Thyroid gland (tissue), 4 donors: ENCODE results near the gene TMEM19. TPM values are rescaled to one million over a fixed set of nuclear protein-coding genes. Genes with fewer than 3 reads are reported as not detected.
"Not testable (repeated sequence)": the region's sequence is repeated elsewhere in the genome, so short reads cannot be mapped to it uniquely, and the experiment has no call there.

Source experiments
- DNase-seq, 2 donors: peaks; one replicate each; pipeline ENCODE4 v3.0.0-alpha.2; 2019
- H3K27ac ChIP-seq, 3 donors: fragments of 200-600 bp; sonication (generic); 1 replicate in 2 of 3; 2 replicates in 1 of 3; pipeline ENCODE4 v1.5.1; 2016 to 2019; ENCODE audit warnings: mild to moderate bottlenecking in 1 of 3, moderate library complexity in 1 of 3
- H3K27me3 ChIP-seq: fragments of 200-600 bp; sonication (generic); one replicate; pipeline ENCODE4 v1.5.1; 2019
- H3K36me3 ChIP-seq, 2 donors: fragments of 200-600 bp; sonication (generic); one replicate each; pipeline ENCODE4 v1.5.1; 2016 to 2019
- H3K4me1 ChIP-seq, 2 donors: fragments of 200-600 bp; sonication (generic); one replicate each; pipeline ENCODE4 v1.5.1; 2017 to 2019
- H3K4me3 ChIP-seq, 3 donors: fragments of 200-600 bp; sonication (generic); replicated peaks in 1 of 3; 1 replicate in 2 of 3; 2 replicates in 1 of 3; pipeline ENCODE4 v1.5.1; 2016; ENCODE audit warnings: mild to moderate bottlenecking in 1 of 3
- H3K9me3 ChIP-seq: fragments of 200-600 bp; sonication (generic); one replicate; pipeline ENCODE4 v1.5.1; 2017
- CTCF ChIP-seq, 6 experiments: fragments of 200-600 bp in 3 of 6; fragments of 450-650 bp in 3 of 6; sonication (generic) in 3 of 6; IDR thresholded peaks; one replicate each; pipeline ENCODE4 v1.5.1; 2016 to 2019; ENCODE audit warnings: antibody characterized with exemption in 6 of 6, mild to moderate bottlenecking in 2 of 6, inconsistent platforms in 1 of 6, moderate library complexity in 1 of 6
- POLR2A ChIP-seq, 2 donors: fragments of 450-650 bp; IDR thresholded peaks; one replicate each; pipeline ENCODE4 v1.6.1; 2017; ENCODE audit warnings: antibody characterized with exemption in 2 of 2, mild to moderate bottlenecking in 2 of 2, moderate library complexity in 1 of 2
- WGBS, 2 donors: methylation state at CpG; one replicate each; pipeline ENCODE4 v1.1.5; 2017; 5-methylcytosine and 5-hydroxymethylcytosine counted together
- intact Hi-C: fragments of 100-400 bp; cut with DNase I; formaldehyde crosslinking; loops from one replicate; pipeline ENCODE4 v1.15.1; 2023
- total RNA-seq, 4 donors: library from RNA; depleted of rRNA; stranded (reverse); fragments of >200 nt; gene quantifications; one replicate each; pipeline ENCODE4 v1.2.3, GENCODE V29; 2016

The TMEM19 gene
- total RNA-seq, 4 donors from 2014 or later = 29.3 to 50.0 (median 47.4) TPM

- WGBS, 2 donors = 33 to 37% methylated on average over 19 of the region's 19 CpGs
- intact Hi-C loops = no loop called here
Measured at GRCh38 chr12:71685312-71685906, 473 bp upstream of the TMEM19 start.

GRCh38 chr12:71686658-71687025, 760 bp downstream of the TMEM19 start:
- TF ChIP-seq POLR2A (IDR thresholded peaks at IDR 0.05) (no peak), CTCF (IDR thresholded peaks at IDR 0.05) (no peak)
- no peak for DNase-seq
- Histone ChIP-seq H3K27ac (peak overlapping the region in 2 of 3 donors; percentile 78 to 87), H3K4me3 (peak overlapping the region; percentile 32 to 78 (median 44)), H3K4me1 (peaks cover 20 to 22% of the 10 kb centered on the region in 2 donors), H3K27me3 (no peaks in the 10 kb centered on the region), H3K36me3 (no peaks in the 10 kb centered on the region), H3K9me3 (no peaks in the 10 kb centered on the region)
- intact Hi-C loops = no loop called here
- 18 to 24% methylated on average over 3 of the region's 3 CpGs for WGBS, 2 donors

More at GRCh38 chr12:71685312-71685906, 473 bp upstream of the TMEM19 start:
- Histone ChIP-seq H3K9me3 (no peaks in the 10 kb centered on the region), H3K27me3 (no peaks in the 10 kb centered on the region), H3K4me3 (peak overlapping the region; percentile 28 to 78 (median 44)), H3K36me3 (no peaks in the 10 kb centered on the region), H3K27ac (peak overlapping the region; percentile 52 to 87 (median 78)), H3K4me1 (peaks cover 20 to 22% of the 10 kb centered on the region in 2 donors)
- peak; percentile 7 to 10 for DNase-seq
- TF ChIP-seq CTCF (IDR thresholded peaks at IDR 0.05) = no peak
- TF ChIP-seq POLR2A (IDR thresholded peaks at IDR 0.05) = no peak

GRCh38 chr12:71687172-71687571, 1.3 kb downstream of the TMEM19 start:
- H3K9me3 ChIP-seq, H3K27me3 ChIP-seq, DNase-seq, H3K36me3 ChIP-seq, intact Hi-C loops, H3K27ac ChIP-seq: not testable (repeated sequence)
- H3K4me1 ChIP-seq = peaks cover 20 to 22% of the 10 kb centered on the region in 2 donors
- WGBS, 2 donors = 84 to 89% methylated on average over 11 of the region's 11 CpGs
- peak overlapping the region in 1 of 3 donors; percentile 44 for H3K4me3 ChIP-seq

GRCh38 chr12:71688961-71689570, 3.2 kb downstream of the TMEM19 start:
- Histone ChIP-seq H3K36me3 (no peaks in the 10 kb centered on the region), H3K27me3 (no peaks in the 10 kb centered on the region), H3K9me3 (no peaks in the 10 kb centered on the region), H3K27ac (no peak overlapping the region), H3K4me1 (peaks cover 20 to 26% of the 10 kb centered on the region in 2 donors), H3K4me3 (no peak overlapping the region)
- intact Hi-C loops = no loop called here
- no peak for TF ChIP-seq CTCF (IDR thresholded peaks at IDR 0.05)
- TF ChIP-seq POLR2A (IDR thresholded peaks at IDR 0.05) = no peak
- WGBS, 2 donors = 87% methylated on average over 5 of the region's 5 CpGs
- DNase-seq = no peak

GRCh38 chr12:71691504-71692129, 5.7 kb downstream of the TMEM19 start:
- Histone ChIP-seq H3K27ac (no peak overlapping the region), H3K9me3 (no peaks in the 10 kb centered on the region), H3K4me3 (no peak overlapping the region), H3K36me3 (peaks cover 0 to 3% of the 10 kb centered on the region in 2 donors), H3K27me3 (no peaks in the 10 kb centered on the region), H3K4me1 (peaks cover 15 to 22% of the 10 kb centered on the region in 2 donors)
- intact Hi-C loops = no loop called here
- WGBS, 2 donors = 83 to 95% methylated on average over 4 of the region's 4 CpGs
- no peak for DNase-seq
- TF ChIP-seq CTCF (IDR thresholded peaks at IDR 0.05) (no peak), POLR2A (IDR thresholded peaks at IDR 0.05) (no peak)
